ENCODE data around the gene CISD1. TPM values are rescaled to one million over a fixed set of nuclear protein-coding genes. Genes with fewer than 3 reads are reported as not detected.
A peak's percentile ranks its signal among the peaks of the same experiment; 100 is the strongest.

Gene CISD1
- total RNA-seq, 2 experiments from 2014 or later: 22.4 to 44.5 TPM

DNA sequence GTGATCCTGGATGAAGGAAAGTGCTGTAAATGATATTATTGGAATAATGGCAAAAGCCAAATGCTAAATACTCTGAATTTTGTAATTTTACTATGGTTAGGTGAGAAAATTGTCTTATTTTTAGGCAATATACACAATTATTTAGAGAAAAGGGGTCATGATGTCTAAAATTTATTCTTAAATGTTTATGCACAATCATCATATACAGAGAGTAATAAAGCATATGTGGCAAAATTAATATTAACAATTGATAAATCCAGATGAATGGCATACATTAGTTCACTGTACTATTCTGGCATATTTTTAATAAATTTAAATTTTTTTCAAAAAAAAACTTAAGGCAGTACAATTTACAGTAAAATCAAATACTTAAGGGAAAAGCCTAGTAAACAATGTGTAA, 8.6 kb upstream of the CISD1 start:
- POLR2A ChIA-PET: interaction anchor here (0.7 to 1.2 kb wide), 2 partner anchors 12 to 16 kb away, joined by 3 to 4 read pairs; no protein-coding TSS in a partner anchor
- no peak for TF ChIP-seq EZH2phosphoT487 (IDR thresholded peaks at IDR 0.05; ENCODE audit: borderline replicate concordance, low read depth, low read length)
- TF ChIP-seq, protein P1, sequence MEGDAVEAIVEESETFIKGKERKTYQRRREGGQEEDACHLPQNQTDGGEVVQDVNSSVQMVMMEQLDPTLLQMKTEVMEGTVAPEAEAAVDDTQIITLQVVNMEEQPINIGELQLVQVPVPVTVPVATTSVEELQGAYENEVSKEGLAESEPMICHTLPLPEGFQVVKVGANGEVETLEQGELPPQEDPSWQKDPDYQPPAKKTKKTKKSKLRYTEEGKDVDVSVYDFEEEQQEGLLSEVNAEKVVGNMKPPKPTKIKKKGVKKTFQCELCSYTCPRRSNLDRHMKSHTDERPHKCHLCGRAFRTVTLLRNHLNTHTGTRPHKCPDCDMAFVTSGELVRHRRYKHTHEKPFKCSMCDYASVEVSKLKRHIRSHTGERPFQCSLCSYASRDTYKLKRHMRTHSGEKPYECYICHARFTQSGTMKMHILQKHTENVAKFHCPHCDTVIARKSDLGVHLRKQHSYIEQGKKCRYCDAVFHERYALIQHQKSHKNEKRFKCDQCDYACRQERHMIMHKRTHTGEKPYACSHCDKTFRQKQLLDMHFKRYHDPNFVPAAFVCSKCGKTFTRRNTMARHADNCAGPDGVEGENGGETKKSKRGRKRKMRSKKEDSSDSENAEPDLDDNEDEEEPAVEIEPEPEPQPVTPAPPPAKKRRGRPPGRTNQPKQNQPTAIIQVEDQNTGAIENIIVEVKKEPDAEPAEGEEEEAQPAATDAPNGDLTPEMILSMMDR (conservative IDR thresholded peaks at IDR 0.05; ENCODE audit: low read length): no peak
- H3K27ac ChIP-seq (ENCODE audit: low read depth, low read length, poor library complexity, severe bottlenecking): no peak overlapping the region
- BruUV-seq (replicated peaks): no TSS peak
- H3K4me2 ChIP-seq (ENCODE audit: low read length): no peak overlapping the region
- H3K9me2 ChIP-seq (ENCODE audit: insufficient read depth, low read length): no peaks in the 10 kb centered on the region
- DNase-seq (ENCODE audit: low spot score): no peak
- H3K4me1 ChIP-seq (ENCODE audit: insufficient read depth, low read length, poor library complexity, severe bottlenecking): peaks cover 24% of the 10 kb centered on the region
- H3K4me3 ChIP-seq (ENCODE audit: low read depth, low read length, poor library complexity, severe bottlenecking): no peak overlapping the region
- H3K36me3 ChIP-seq (ENCODE audit: insufficient read depth, low read length): peaks cover 17% of the 10 kb centered on the region
- CTCF ChIA-PET (ENCODE audit: unreplicated experiment): no interaction called here
- intact Hi-C loops (cut with micrococcal nuclease; ENCODE audit: unreplicated experiment): loop anchor here (10.0 kb wide), 2 partner anchors 1644 to 1974 kb away; partner anchors contain the start of gene CCDC6
- H3K9me3 ChIP-seq (ENCODE audit: low read length): peaks cover 4% of the 10 kb centered on the region; the same call in 1 of the 2 replicates
- H4K20me1 ChIP-seq (ENCODE audit: insufficient read depth, low read length): peaks cover 10% of the 10 kb centered on the region
- no peak overlapping the region for H2AFZ ChIP-seq (ENCODE audit: low read length)
- H3K79me2 ChIP-seq (ENCODE audit: insufficient read depth, low read depth, low read length): peaks cover 91% of the 10 kb centered on the region

- Histone ChIP-seq H3K27ac (ENCODE audit: low read depth, low read length, poor library complexity, severe bottlenecking) (no peak overlapping the region), H2AFZ (ENCODE audit: low read length) (no peak overlapping the region), H3K9me2 (ENCODE audit: insufficient read depth, low read length) (no peaks in the 10 kb centered on the region), H3K4me2 (ENCODE audit: low read length) (no peak overlapping the region), H3K9me3 (ENCODE audit: low read length) (peaks cover 1% of the 10 kb centered on the region; the same call in 1 of the 2 replicates), H3K79me2 (ENCODE audit: insufficient read depth, low read depth, low read length) (peaks cover 93% of the 10 kb centered on the region), H3K36me3 (ENCODE audit: insufficient read depth, low read length) (peaks cover 4% of the 10 kb centered on the region), H4K20me1 (ENCODE audit: insufficient read depth, low read length) (peaks cover 25% of the 10 kb centered on the region), H3K4me3 (ENCODE audit: low read depth, low read length, poor library complexity, severe bottlenecking) (no peak overlapping the region), H3K4me1 (ENCODE audit: insufficient read depth, low read length, poor library complexity, severe bottlenecking) (peaks cover 28% of the 10 kb centered on the region)
- intact Hi-C loops (cut with micrococcal nuclease; ENCODE audit: unreplicated experiment): loop anchor here (10.0 kb wide), 2 partner anchors 1642 to 1972 kb away; partner anchors contain the start of gene CCDC6
- no TSS peak for BruUV-seq (replicated peaks)
- TF ChIP-seq, protein P1 (conservative IDR thresholded peaks at IDR 0.05; ENCODE audit: low read length): no peak
- no peak for TF ChIP-seq EZH2phosphoT487 (IDR thresholded peaks at IDR 0.05; ENCODE audit: borderline replicate concordance, low read depth, low read length)
- DNase-seq (ENCODE audit: low spot score): no peak
- ChIA-PET POLR2A (interaction anchor here (0.5 to 1.2 kb wide), 4 partner anchors 11 to 32 kb away, joined by 3 to 5 read pairs (median 3); no protein-coding TSS in a partner anchor), CTCF (ENCODE audit: unreplicated experiment) (no interaction called here)
Measured at GRCh38 chr10:58262766-58263165, 6.2 kb upstream of the CISD1 start.

- intact Hi-C loops (cut with micrococcal nuclease; ENCODE audit: unreplicated experiment): loop anchor here (10.0 kb wide), 2 partner anchors 1640 to 1970 kb away; partner anchors contain the start of gene CCDC6
- H2AFZ ChIP-seq (ENCODE audit: low read length): no peak overlapping the region
- TF ChIP-seq, protein P1 (conservative IDR thresholded peaks at IDR 0.05; ENCODE audit: low read length): no peak
- no peak for TF ChIP-seq EZH2phosphoT487 (IDR thresholded peaks at IDR 0.05; ENCODE audit: borderline replicate concordance, low read depth, low read length)
- CTCF ChIA-PET (ENCODE audit: unreplicated experiment): no interaction called here
- no TSS peak for BruUV-seq (replicated peaks)
- DNase-seq (ENCODE audit: low spot score): peak; percentile 31
- peaks cover 28% of the 10 kb centered on the region for H3K4me1 ChIP-seq (ENCODE audit: insufficient read depth, low read length, poor library complexity, severe bottlenecking)
- no peaks in the 10 kb centered on the region for H3K36me3 ChIP-seq (ENCODE audit: insufficient read depth, low read length)
- peak overlapping the region; percentile 82 for H3K27ac ChIP-seq (ENCODE audit: low read depth, low read length, poor library complexity, severe bottlenecking)
- H3K4me3 ChIP-seq (ENCODE audit: low read depth, low read length, poor library complexity, severe bottlenecking): peak overlapping the region; percentile 90
- peaks cover 25% of the 10 kb centered on the region for H4K20me1 ChIP-seq (ENCODE audit: insufficient read depth, low read length)
- no peaks in the 10 kb centered on the region for H3K9me2 ChIP-seq (ENCODE audit: insufficient read depth, low read length)
- peaks cover 80% of the 10 kb centered on the region for H3K79me2 ChIP-seq (ENCODE audit: insufficient read depth, low read depth, low read length)
- H3K9me3 ChIP-seq (ENCODE audit: low read length): no peaks in the 10 kb centered on the region
- POLR2A ChIA-PET: no interaction called here
- peak overlapping the region; percentile 97 for H3K4me2 ChIP-seq (ENCODE audit: low read length)
Measured at GRCh38 chr10:58264780-58265179, 4.2 kb upstream of the CISD1 start.
